Stimulated activated CD4-positive, alpha-beta T cell treated with anti-CD3 and anti-CD28 coated beads, TNF-alpha, amount 100 ng/mL, for 4 hours (primary cell): Measurements from ENCODE around the gene MRGPRD.
"Not testable (repeated sequence)": the region's sequence is repeated elsewhere in the genome, so short reads cannot be mapped to it uniquely, and the experiment has no call there.

ENCODE experiments used
- DNase-seq, 3 experiments: peaks; one replicate each; pipeline ENCODE4 v3.0.0-alpha.2; 2020; ENCODE audit warnings: low read depth in 3 of 3

MRGPRD gene

GRCh38 chr11:68994161-68994893, 13.5 kb upstream of the MRGPRD start:
- no peak for DNase-seq

- DNase-seq: no peak
Measured at GRCh38 chr11:68993546-68993945, 12.8 kb upstream of the MRGPRD start.

GRCh38 chr11:68992743-68993255, 12.0 kb upstream of the MRGPRD start:
- no peak for DNase-seq

- DNase-seq: no peak
Measured at GRCh38 chr11:68990995-68991780, 10.4 kb upstream of the MRGPRD start.

GRCh38 chr11:68989936-68990606, 9.3 kb upstream of the MRGPRD start:
- DNase-seq: no peak

- DNase-seq: no peak
Measured at GRCh38 chr11:68988491-68988890, 7.7 kb upstream of the MRGPRD start.

GRCh38 chr11:68987211-68987610, 6.4 kb upstream of the MRGPRD start:
- no peak for DNase-seq

GRCh38 chr11:68983801-68984200, 3.0 kb upstream of the MRGPRD start:
- DNase-seq: no peak

GRCh38 chr11:68982134-68982533, 1.3 kb upstream of the MRGPRD start:
- DNase-seq: no peak

GRCh38 chr11:68979931-68980775, 633 bp downstream of the MRGPRD start:
- DNase-seq: no peak

GRCh38 chr11:68978931-68979594, 1.7 kb downstream of the MRGPRD start:
- DNase-seq: no peak

GRCh38 chr11:68978626-68978930, 2.2 kb downstream of the MRGPRD start:
- no peak for DNase-seq

GRCh38 chr11:68977781-68978625, 2.8 kb downstream of the MRGPRD start:
- no peak for DNase-seq

- no peak for DNase-seq
Measured at GRCh38 chr11:68976563-68976962, 4.2 kb downstream of the MRGPRD start.

GRCh38 chr11:68976095-68976494, 4.7 kb downstream of the MRGPRD start:
- no peak for DNase-seq

- no peak for DNase-seq
Measured at GRCh38 chr11:68974421-68975194, 6.2 kb downstream of the MRGPRD start.

- not testable (repeated sequence) for DNase-seq
Measured at GRCh38 chr11:68973706-68974105, 7.1 kb downstream of the MRGPRD start.

GRCh38 chr11:68973219-68973618, 7.6 kb downstream of the MRGPRD start:
- no peak for DNase-seq

GRCh38 chr11:68970921-68971636, 9.7 kb downstream of the MRGPRD start:
- DNase-seq: no peak
